ENCODE measurements around the gene ASB18.
"Not testable (repeated sequence)": the region's sequence is repeated elsewhere in the genome, so short reads cannot be mapped to it uniquely, and the experiment has no call there.

ASB18 gene, protein sequence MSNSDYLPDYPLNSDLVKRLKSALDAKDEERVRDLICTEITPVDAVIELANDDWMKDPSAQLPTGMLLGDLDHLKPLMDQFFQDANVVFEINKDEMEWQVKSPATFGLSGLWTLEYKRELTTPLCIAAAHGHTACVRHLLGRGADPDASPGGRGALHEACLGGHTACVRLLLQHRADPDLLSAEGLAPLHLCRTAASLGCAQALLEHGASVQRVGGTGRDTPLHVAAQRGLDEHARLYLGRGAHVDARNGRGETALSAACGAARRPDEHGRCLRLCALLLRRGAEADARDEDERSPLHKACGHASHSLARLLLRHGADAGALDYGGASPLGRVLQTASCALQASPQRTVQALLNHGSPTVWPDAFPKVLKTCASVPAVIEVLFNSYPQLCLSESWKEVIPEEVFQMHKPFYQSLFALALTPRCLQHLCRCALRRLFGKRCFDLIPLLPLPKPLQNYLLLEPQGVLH

DNA sequence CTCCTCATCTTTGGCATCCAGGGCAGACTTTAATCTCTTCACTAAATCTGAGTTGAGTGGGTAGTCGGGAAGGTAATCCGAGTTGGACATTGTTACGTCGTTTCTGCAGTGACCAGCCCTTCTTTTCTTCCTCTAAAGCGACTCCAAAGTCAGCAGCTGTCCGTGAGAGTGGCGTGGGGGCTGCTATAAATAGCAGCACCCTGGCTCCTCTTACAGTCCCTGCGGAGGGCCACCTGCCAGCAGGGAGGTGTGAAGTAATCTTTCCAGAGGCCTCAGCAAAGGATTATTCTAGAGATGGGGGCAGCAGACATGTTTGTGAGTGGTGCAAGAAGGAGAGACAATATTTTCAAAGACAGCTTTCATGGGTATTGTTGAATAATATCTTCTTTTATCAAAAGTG, at the start of gene ASB18:
Gene ASB18, minus strand, starts transcription at position 151 of the 400 bp plus-strand sequence. Its CDS starts 61 bp downstream, at position 90.
- no peak for DNase-seq (ENCODE audit: low read depth, low spot score)

- DNase-seq (ENCODE audit: low read depth, low spot score): no peak
Measured at GRCh38 chr2:236311286-236311685, 47.1 kb upstream of the ASB18 start.

DNA sequence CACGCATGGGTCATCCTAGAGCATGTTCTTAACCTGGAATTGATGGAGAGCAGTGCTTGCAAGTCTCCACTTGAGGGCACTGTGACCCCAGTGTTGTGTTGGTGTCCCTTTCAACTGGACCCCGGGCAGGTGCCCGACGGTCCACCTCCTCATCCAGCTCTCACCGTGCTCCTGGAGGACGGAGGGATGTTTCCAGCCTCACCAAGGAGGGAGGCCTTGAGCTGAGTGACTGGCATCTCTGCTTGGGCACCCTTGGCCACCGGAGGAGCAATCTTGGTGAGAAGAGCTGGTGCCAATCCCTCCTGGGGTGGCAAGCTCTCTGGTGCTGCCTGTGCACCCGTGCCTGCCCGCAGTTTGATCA, 45.4 kb upstream of the ASB18 start:
- DNase-seq (ENCODE audit: low read depth, low spot score): no peak

GRCh38 chr2:236308855-236309668, 44.9 kb upstream of the ASB18 start:
- no peak for DNase-seq (ENCODE audit: low read depth, low spot score)

DNA sequence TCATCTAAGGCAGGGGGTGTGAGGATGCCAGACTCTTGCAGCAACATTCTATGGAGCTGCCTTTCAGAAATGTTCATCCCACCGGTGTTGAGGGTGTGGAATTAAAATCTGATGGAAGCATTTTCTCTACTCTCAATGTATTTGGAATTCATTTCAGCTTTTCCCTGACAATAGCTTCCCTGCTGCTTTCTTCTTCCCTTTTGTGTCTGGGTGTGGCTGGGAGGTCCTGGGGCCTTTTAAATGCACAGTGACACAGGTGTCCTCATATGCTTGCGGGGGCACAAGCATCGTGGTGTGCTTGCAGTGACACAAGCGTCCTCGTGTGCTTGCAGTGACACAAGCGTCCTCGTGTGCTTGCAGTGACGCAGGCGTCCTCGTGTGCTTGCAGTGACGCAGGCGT, 43.4 kb upstream of the ASB18 start:
- no peak for DNase-seq (ENCODE audit: low read depth, low spot score)

DNA sequence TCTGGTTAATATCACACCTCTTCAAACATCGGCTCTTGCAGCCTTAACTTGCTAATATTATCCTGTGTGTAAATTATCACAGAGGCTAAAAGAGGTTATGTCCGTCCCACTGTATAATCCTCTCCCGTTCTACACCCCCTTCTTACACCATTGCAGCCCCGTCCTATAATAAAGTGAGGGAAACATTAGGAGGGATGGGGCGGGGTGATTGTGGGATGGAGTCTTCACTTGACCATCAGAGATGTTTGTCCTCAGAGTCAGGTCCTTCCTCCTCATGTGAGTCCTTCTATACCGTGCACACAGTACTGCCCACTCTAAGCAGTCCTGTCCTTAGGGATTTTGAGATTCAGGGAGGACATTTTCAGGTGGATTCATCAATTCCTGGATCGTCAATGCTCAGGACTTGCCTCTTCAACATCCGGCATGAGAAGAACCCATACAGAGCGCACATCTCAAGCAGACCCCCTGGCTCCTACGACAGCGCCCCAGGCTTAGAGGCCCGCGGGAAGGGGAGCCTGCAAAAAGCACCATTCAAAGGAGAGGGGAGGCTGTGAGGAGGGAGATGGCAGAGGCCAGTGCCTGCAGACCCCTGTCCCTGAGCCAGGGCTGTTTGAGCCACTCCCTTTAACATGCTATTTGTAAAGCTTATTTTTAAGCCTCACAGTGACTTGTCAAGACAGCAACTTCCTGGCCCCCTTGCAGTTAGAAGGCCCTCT, 42.8 kb upstream of the ASB18 start:
- DNase-seq (ENCODE audit: low read depth, low spot score): no peak

DNA sequence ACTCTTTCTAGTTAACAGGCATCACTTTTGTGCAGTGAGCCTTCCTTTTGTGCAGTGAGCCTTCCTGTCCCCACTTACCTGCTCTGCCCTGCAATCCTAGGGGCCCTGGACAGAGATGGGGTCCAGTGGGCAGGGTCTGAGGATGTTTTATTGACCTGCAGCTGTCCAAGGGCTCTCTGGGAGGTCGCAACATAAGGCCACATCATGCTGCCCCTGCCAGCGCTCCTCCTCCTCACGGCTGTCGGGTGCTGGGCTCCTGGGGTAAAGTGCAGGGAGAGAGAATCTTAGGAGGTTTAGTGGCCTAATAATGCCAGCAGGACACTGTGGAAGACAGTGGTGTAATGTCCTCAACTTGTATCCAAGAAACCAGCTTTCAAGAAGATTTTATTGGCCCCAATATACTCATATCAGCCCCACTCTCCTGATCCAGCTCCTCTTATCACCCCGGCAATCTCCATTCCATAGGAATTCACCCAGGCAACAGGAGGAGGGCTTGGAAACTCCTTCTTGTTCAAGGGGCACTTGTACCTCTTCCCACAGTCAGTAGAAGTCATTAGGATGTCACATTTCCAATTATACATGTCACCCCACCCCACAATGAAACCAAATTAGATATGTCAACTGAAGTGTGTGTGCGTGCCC, 41.9 kb upstream of the ASB18 start:
- DNase-seq (ENCODE audit: low read depth, low spot score): no peak

- no peak for DNase-seq (ENCODE audit: low read depth, low spot score)
Measured at GRCh38 chr2:236305531-236305930, 41.3 kb upstream of the ASB18 start.

GRCh38 chr2:236303935-236304334, 39.7 kb upstream of the ASB18 start:
- DNase-seq (ENCODE audit: low read depth, low spot score): no peak

GRCh38 chr2:236302555-236302954, 38.3 kb upstream of the ASB18 start:
- DNase-seq (ENCODE audit: low read depth, low spot score): no peak

DNA sequence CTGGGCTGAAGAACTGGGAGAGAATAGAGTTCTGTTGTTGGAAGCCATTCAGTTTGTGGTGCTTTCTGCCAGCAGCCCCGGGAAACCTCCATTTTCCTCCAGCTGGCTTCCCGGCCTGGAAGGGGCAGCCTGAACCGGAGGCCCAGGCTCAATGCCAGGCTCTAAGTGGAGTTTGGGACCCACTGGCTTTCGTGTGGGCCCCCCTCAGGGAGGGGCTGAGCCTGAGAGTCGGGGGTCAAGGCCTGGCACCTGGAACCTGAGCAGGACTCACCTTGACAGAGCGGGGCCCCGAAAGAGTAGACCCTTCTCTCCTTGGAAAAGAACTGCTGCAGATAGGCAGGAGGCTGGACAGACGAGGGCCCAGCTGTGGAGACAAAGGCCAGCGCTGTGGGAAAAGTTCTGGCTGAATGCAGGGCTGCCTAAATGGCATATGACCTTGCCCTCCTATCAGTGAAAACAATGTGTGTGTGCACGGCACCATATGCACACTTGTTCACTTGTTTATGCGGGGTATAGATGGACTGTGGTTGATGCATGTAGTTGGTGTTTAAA, 34.8 kb upstream of the ASB18 start:
- DNase-seq (ENCODE audit: low read depth, low spot score): no peak

GRCh38 chr2:236295481-236295880, 31.3 kb upstream of the ASB18 start:
- no peak for DNase-seq (ENCODE audit: low read depth, low spot score)

GRCh38 chr2:236294647-236295046, 30.4 kb upstream of the ASB18 start:
- no peak for DNase-seq (ENCODE audit: low read depth, low spot score)

DNA sequence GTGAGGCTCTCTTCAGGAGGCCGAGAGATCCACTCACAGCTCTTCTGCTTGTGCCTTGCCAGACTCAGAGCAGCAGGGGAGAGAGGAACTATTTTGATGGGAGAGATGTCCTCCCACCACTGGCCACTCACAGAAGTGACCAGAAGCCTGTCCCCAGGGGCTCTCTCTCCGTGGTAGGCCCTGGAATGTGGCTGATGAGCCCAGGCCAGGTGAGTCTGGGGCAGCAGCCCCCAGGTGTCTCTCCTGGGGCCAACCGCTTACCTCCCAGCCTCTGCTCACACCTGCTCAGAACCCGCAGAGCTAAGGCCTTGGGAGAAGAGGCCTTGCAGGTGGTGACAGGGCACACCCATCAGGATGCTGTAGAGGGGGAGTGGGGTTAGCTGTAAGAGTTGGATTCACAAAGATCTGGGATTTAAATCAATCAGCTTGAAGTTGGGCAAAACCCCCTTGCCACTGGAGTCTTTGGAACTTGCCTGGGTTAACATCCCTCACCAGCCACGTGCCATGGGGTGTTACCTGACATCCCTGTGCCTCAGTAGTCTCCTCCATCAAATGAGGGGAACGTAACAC, 29.1 kb upstream of the ASB18 start:
- no peak for DNase-seq (ENCODE audit: low read depth, low spot score)

GRCh38 chr2:236291911-236292310, 27.7 kb upstream of the ASB18 start:
- DNase-seq (ENCODE audit: low read depth, low spot score): no peak

- DNase-seq (ENCODE audit: low read depth, low spot score): no peak
Measured at GRCh38 chr2:236291476-236291875, 27.3 kb upstream of the ASB18 start.

DNA sequence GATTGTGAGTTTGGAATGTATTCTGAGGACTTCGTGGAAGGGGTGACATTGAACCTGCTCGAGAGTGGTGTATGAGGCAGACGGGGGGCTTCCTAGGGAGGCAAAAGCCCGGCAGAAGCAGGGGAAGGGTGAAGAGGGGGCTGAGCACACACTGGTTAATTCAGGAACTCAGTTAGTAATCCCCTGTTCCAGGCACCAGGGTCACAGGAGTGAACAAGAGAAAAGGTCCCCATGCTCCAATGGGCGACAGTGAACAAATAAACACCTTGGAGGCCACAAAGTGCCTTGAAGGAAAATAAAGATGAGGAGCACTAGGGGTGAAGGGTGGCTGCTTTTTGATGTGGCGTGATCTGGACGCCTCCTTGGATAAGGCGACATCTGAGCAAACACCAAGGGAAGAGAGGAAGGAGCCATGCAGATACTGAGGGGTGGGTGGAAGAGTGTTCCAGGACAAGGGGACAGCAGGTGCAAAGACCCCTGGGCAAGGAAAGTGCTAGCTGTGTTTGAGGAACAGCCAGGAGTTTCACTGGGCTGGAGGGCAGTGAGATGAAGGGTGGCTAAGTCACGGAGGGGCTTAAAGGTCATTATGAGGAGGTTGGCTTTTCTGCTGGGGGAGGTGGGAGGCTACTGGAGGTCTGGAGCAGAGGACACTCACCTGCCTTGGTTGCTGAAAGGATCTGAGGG, 26.7 kb upstream of the ASB18 start:
- no peak for DNase-seq (ENCODE audit: low read depth, low spot score)

DNA sequence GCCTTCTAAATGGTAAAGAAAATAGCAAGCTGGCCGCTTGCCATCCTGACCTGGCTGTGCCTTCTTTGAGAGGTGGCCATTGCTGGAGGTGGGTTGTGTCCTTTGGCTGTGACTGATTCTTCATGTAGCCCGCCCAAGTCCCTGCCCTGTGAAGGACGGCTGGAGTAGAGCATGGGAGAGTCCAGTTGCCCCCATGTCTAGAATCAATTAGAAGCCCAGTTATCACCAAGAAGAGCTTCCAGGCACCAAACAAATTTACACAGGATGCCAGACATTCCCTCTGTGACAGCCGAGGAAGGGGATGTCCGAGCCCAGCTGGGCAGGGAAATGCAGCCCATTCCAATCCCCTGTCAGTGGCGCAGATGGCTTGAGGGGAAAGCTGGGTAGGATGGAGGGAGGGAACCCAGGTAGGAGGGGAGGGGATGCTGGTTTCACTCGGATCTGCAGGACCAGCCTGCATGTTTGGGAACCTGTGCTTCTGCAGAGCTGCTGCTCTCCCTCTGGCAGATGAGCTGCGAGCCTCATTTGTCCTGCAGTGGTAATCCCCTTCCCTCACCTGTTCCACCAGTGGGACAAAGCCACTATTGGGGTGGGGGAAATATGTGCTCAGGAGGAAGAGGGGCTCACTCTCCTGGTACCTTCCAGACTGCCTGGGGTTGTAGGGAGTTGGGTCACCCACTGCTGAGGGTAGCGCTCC, 25.7 kb upstream of the ASB18 start:
- no peak for DNase-seq (ENCODE audit: low read depth, low spot score)

GRCh38 chr2:236288373-236288772, 24.2 kb upstream of the ASB18 start:
- not testable (repeated sequence) for DNase-seq (ENCODE audit: low read depth, low spot score)

DNA sequence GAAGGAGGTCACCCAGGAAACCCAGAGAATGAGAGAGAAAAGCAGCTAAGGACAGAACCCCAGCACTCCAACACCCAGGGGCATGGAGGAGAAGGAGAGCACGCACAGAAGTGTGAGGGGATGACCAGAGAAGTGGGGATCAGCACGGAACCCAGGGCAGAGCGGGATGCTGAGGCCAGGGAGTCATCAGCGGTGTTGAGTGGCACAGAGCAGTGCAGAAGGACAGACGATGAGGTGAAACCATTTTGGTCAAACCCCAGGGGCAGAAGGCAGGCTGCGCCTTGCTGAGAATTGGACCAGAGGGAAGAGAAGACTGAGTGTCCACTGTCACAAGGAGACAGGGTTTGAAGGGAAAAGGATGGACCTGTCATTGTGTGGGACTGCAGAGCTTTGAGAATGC, 23.4 kb upstream of the ASB18 start:
- no peak for DNase-seq (ENCODE audit: low read depth, low spot score)

All from smooth muscle cell of the brain vasculature (primary cell).